Suprapubic skin (tissue), 4 donors: Measurements from ENCODE around the gene EXPH5. TPM values are rescaled to one million over a fixed set of nuclear protein-coding genes. Genes with fewer than 3 reads are reported as not detected.
A peak's percentile ranks its signal among the peaks of the same experiment; 100 is the strongest.
"Not testable (repeated sequence)": the region's sequence is repeated elsewhere in the genome, so short reads cannot be mapped to it uniquely, and the experiment has no call there.

Experiments
- DNase-seq, 2 donors: peaks; one replicate each; pipeline ENCODE4 v3.0.0-alpha.2; 2019; ENCODE audit warnings: low spot score in 2 of 2
- H3K27ac ChIP-seq: fragments of 200-600 bp; sonication (generic); one replicate; pipeline ENCODE4 v1.5.1; 2019
- H3K27me3 ChIP-seq: fragments of 200-600 bp; sonication (generic); one replicate; pipeline ENCODE4 v1.5.1; 2019
- H3K36me3 ChIP-seq: fragments of 200-600 bp; sonication (generic); one replicate; pipeline ENCODE4 v1.5.1; 2019
- H3K4me1 ChIP-seq: fragments of 200-600 bp; sonication (generic); one replicate; pipeline ENCODE4 v1.5.1; 2019
- H3K4me3 ChIP-seq: fragments of 200-600 bp; sonication (generic); one replicate; pipeline ENCODE4 v1.5.1; 2019; ENCODE audit warnings: mild to moderate bottlenecking
- H3K9me3 ChIP-seq: fragments of 200-600 bp; sonication (generic); one replicate; pipeline ENCODE4 v1.5.1; 2019
- CTCF ChIP-seq, 2 donors: fragments of 200-600 bp in 1 of 2; fragments of 450-650 bp in 1 of 2; sonication (generic) in 1 of 2; IDR thresholded peaks; one replicate each; pipeline ENCODE4 v1.5.1; 2016 to 2019; ENCODE audit warnings: antibody characterized with exemption in 2 of 2, mild to moderate bottlenecking in 1 of 2, moderate library complexity in 1 of 2
- EP300 ChIP-seq: sonication (generic); formaldehyde crosslinking; IDR thresholded peaks from one replicate; pipeline ENCODE4 v1.6.1; 2017; ENCODE audit warnings: antibody characterized with exemption
- POLR2A ChIP-seq, 2 donors: fragments of 450-650 bp; IDR thresholded peaks; one replicate each; pipeline ENCODE4 v1.6.1; 2017; ENCODE audit warnings: antibody characterized with exemption in 2 of 2, mild to moderate bottlenecking in 2 of 2, moderate library complexity in 2 of 2
- POLR2AphosphoS5 ChIP-seq, 3 donors: sonication (generic); formaldehyde crosslinking; IDR thresholded peaks; one replicate each; pipeline ENCODE4 v1.6.1; 2017; ENCODE audit warnings: antibody characterized with exemption in 3 of 3
- whole genome bisulfite sequencing: methylation state at CpG from one replicate; pipeline ENCODE4 v1.1.5; 2018; 5-methylcytosine and 5-hydroxymethylcytosine counted together
- total RNA-seq, 4 donors: library from RNA; depleted of rRNA; stranded (reverse); fragments of >200 nt; gene quantifications; one replicate each; pipeline ENCODE4 v1.1.0, GENCODE V29; 2016

EXPH5 gene
- total RNA-seq, 4 donors from 2014 or later: 120 to 232 (median 149) TPM

DNA sequence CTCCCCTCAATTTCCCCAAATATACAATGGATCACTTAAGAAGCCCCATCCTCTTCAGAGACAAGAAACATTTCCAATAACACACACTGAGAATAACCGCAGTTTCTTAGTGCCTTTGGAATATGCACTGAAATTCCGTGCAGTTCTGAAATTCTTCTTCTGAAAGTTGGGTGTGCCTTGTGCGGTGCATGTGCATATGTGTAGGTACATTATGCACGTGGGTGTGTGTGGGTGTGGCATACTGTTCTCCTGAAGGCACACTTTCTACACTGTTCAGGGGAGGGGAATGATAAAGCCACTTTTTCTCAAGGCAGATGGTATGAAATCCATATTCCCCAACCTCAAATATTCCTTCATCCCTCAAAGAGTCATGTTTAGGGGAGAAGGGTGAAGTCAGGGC, 1.7 kb downstream of the EXPH5 start:
- no peaks in the 10 kb centered on the region for H3K9me3 ChIP-seq
- H3K27ac ChIP-seq: no peak overlapping the region
- no peak for DNase-seq
- 72% methylated on average over 4 of the region's 4 CpGs for WGBS
- TF ChIP-seq POLR2A (IDR thresholded peaks at IDR 0.05) (no peak), CTCF (IDR thresholded peaks at IDR 0.05) (no peak), EP300 (no peak), POLR2AphosphoS5 (IDR thresholded peaks at IDR 0.05) (no peak)
- no peaks in the 10 kb centered on the region for H3K27me3 ChIP-seq
- no peaks in the 10 kb centered on the region for H3K36me3 ChIP-seq
- H3K4me3 ChIP-seq: peak overlapping the region; percentile 76
- H3K4me1 ChIP-seq: peaks cover 20% of the 10 kb centered on the region

DNA sequence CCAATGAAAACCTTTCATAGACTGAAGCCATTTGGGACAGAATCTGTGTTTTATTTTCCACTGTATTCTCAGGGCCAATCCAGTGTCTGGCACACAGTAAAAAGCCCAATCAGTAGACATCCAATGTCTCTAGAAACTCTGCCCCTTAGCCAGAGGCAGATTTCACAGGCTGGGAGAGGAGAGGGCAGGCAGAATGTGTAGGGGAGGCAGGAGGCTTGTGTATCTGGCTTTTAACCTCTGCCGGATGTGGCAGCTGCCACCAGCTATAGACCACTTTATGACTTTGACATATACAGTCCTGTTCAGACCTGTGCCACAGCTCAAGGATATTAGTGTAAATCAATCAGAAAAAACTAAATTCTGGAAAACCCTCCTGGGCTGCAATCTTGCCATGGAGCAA, 4.4 kb downstream of the EXPH5 start:
- DNase-seq: no peak
- 29% methylated on average over 1 of the region's 1 CpG for WGBS
- Histone ChIP-seq H3K9me3 (no peaks in the 10 kb centered on the region), H3K27ac (no peak overlapping the region), H3K27me3 (no peaks in the 10 kb centered on the region), H3K4me1 (peaks cover 19% of the 10 kb centered on the region), H3K36me3 (no peaks in the 10 kb centered on the region), H3K4me3 (no peak overlapping the region)
- TF ChIP-seq CTCF (IDR thresholded peaks at IDR 0.05): no peak
- no peak for TF ChIP-seq POLR2AphosphoS5 (IDR thresholded peaks at IDR 0.05)
- TF ChIP-seq EP300: no peak
- no peak for TF ChIP-seq POLR2A (IDR thresholded peaks at IDR 0.05)

DNA sequence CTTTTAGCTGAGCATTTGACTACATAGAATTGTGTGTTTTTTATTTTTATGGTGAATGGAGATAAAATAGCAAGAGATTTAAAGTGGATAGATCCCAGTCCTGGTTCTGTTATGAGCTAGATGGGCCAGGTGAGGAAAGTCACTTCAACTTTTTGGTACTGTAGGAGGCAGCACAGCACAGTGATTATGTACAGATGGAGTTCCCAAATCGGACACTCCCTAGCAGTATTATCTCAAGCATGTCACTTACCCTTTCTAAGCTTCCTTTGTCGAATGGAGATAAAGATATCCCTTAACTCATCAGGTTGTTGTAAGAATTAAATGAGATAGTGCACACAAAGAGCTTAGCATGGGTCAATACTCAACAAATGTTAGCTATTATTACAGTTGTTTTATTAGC, 5.3 kb downstream of the EXPH5 start:
- Histone ChIP-seq H3K9me3 (no peaks in the 10 kb centered on the region), H3K4me3 (no peak overlapping the region), H3K27ac (no peak overlapping the region), H3K27me3 (no peaks in the 10 kb centered on the region), H3K36me3 (no peaks in the 10 kb centered on the region), H3K4me1 (peaks cover 14% of the 10 kb centered on the region)
- WGBS: 37% methylated on average over 2 of the region's 2 CpGs
- no peak for TF ChIP-seq POLR2AphosphoS5 (IDR thresholded peaks at IDR 0.05)
- TF ChIP-seq EP300: no peak
- no peak for TF ChIP-seq CTCF (IDR thresholded peaks at IDR 0.05)
- TF ChIP-seq POLR2A (IDR thresholded peaks at IDR 0.05): no peak
- DNase-seq: no peak

- Histone ChIP-seq H3K4me3 (no peak overlapping the region), H3K4me1 (peaks cover 6% of the 10 kb centered on the region), H3K27me3 (no peaks in the 10 kb centered on the region), H3K27ac (no peak overlapping the region), H3K9me3 (no peaks in the 10 kb centered on the region), H3K36me3 (no peaks in the 10 kb centered on the region)
- DNase-seq: no peak
- no peak for TF ChIP-seq CTCF (IDR thresholded peaks at IDR 0.05)
- TF ChIP-seq POLR2A (IDR thresholded peaks at IDR 0.05): no peak
- no peak for TF ChIP-seq POLR2AphosphoS5 (IDR thresholded peaks at IDR 0.05)
- TF ChIP-seq EP300: no peak
- WGBS: 96% methylated on average over 4 of the region's 4 CpGs
Measured at GRCh38 chr11:108587109-108587508, 6.5 kb downstream of the EXPH5 start.

- peaks cover 2% of the 10 kb centered on the region for H3K4me1 ChIP-seq
- WGBS: 78% methylated on average over 3 of the region's 3 CpGs
- no peak for DNase-seq
- TF ChIP-seq CTCF (IDR thresholded peaks at IDR 0.05) (no peak), POLR2A (IDR thresholded peaks at IDR 0.05) (no peak), EP300 (no peak), POLR2AphosphoS5 (IDR thresholded peaks at IDR 0.05) (no peak)
- H3K36me3 ChIP-seq: no peaks in the 10 kb centered on the region
- H3K27ac ChIP-seq: no peak overlapping the region
- H3K9me3 ChIP-seq: no peaks in the 10 kb centered on the region
- no peaks in the 10 kb centered on the region for H3K27me3 ChIP-seq
- H3K4me3 ChIP-seq: no peak overlapping the region
Measured at GRCh38 chr11:108586600-108586999, 7.0 kb downstream of the EXPH5 start.

DNA sequence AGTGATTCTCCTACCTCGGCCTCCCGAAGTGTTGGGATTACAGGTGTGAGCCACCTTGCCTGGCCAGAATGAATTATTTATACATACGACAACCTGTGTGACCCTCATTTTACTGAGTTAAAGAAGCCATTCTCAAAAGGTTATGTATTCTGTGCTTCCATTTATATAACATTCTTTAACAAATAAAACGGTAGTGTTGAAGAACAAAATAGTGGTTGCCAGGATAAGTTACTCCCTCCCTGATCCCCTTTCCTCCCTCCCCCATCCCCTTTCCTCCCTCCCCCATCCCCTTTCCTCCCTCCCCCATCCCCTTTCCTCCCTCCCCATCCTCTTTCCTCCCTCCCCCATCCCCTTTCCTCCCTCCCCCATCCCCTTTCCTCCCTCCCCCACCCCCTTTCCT, 7.4 kb downstream of the EXPH5 start:
- not testable (repeated sequence) for H3K9me3 ChIP-seq, H3K27me3 ChIP-seq, DNase-seq, H3K4me1 ChIP-seq, H3K4me3 ChIP-seq, H3K27ac ChIP-seq, H3K36me3 ChIP-seq
- 96% methylated on average over 4 of the region's 4 CpGs for WGBS
